SK-N-MC (cell line): ENCODE data around the gene EDARADD.

Experiments used
- EZH2 ChIP-seq: fragments of 200-600 bp; sonication (generic); IDR thresholded peaks from one replicate; pipeline ENCODE4 v1.6.1; 2017; ENCODE audit warnings: antibody characterized with exemption
- FOXP2 ChIP-seq: optimal IDR thresholded peaks from 2 replicates; pipeline ENCODE3; 2011; ENCODE audit warnings: mild to moderate bottlenecking, moderate library complexity; ENCODE audit not compliant: insufficient read depth; ENCODE audit errors: extremely low read length, control extremely low read depth

- TF ChIP-seq EZH2 (no peak), FOXP2 (no peak)
Observed at GRCh38 chr1:236486356-236487002, 92.4 kb downstream of the EDARADD start.
